GM12878 (cell line): ENCODE results near the gene RBM42. TPM values are rescaled to one million over a fixed set of nuclear protein-coding genes. Genes with fewer than 3 reads are reported as not detected.

Source experiments
- ATAC-seq: fragments of 200-7000 bp; cut with Tn5 transposase; 3 replicates; pipeline ENCODE4 v1.9.1; 2020; ENCODE audit warnings: mild to moderate bottlenecking, moderate library complexity
- BruUV-seq: library from RNA; stranded (reverse); fragments of 400-500 nt; replicated peaks from 2 replicates; lab custom pipeline; 2021; lab: Mats Ljungman, UMichigan
- CTCF ChIA-PET: fragments of 300-600 bp; sonication (Branson Sonifier 250); formaldehyde crosslinking; extraction: SDS; loops from one replicate; lab custom pipeline; 2021; ENCODE audit warnings: inconsistent platforms; lab: Yijun Ruan, JAX
- POLR2A ChIA-PET: fragments of 350-600 bp; formaldehyde crosslinking; extraction: SDS; loops from one replicate; lab custom pipeline; 2021; ENCODE audit warnings: inconsistent platforms; lab: Charles Lee
- RAD21 ChIA-PET: fragments of 300-600 bp; sonication (Branson Sonifier 250); formaldehyde crosslinking; loops from one replicate; lab custom pipeline; 2023; ENCODE audit warnings: antibody characterized with exemption; ENCODE audit not compliant: unreplicated experiment; lab: Charles Lee
- SMC1A ChIA-PET: fragments of 300-600 bp; sonication (Branson Sonifier 250); formaldehyde crosslinking; loops from one replicate; lab custom pipeline; 2023; ENCODE audit not compliant: unreplicated experiment, uncharacterized antibody; lab: Charles Lee
- DNase-seq: peaks from one replicate; pipeline ENCODE4 v3.0.0-alpha.2; 2011; ENCODE audit warnings: low read depth, low spot score
- FAIRE-seq: peaks from 3 replicates; lab custom pipeline; 2011; peaks lifted over from hg19 to GRCh38; lab: Jason Lieb, UNC
- H2AFZ ChIP-seq: 2 replicates; pipeline ENCODE4 v1.6.0; 2011; ENCODE audit warnings: low read depth, low read length, control low read depth; ENCODE audit not compliant: control insufficient read depth
- H3K27ac ChIP-seq: 2 replicates; pipeline ENCODE4 v1.5.1; 2011; ENCODE audit warnings: control low read depth; ENCODE audit not compliant: control insufficient read depth, insufficient read depth
- H3K27me3 ChIP-seq, 2 experiments: replicated peaks in 1 of 2; 2 replicates each; pipeline versions ENCODE4 v1.6.0 to v1.6.1; 2011; ENCODE audit warnings: low read length in 1 of 2; ENCODE audit not compliant: control insufficient read depth in 2 of 2, insufficient read depth in 2 of 2
- H3K36me3 ChIP-seq, 2 experiments: 2 replicates each; pipeline ENCODE4 v1.5.1; 2011; ENCODE audit warnings: low read length in 1 of 2; ENCODE audit not compliant: control insufficient read depth in 2 of 2, insufficient read depth in 2 of 2
- H3K4me1 ChIP-seq: 2 replicates; pipeline ENCODE4 v1.6.1; 2011; ENCODE audit warnings: mild to moderate bottlenecking, low read length, moderate library complexity, mixed read lengths; ENCODE audit not compliant: control insufficient read depth, insufficient read depth
- H3K4me2 ChIP-seq: 2 replicates; pipeline ENCODE4 v1.6.0; 2011; ENCODE audit warnings: control low read depth; ENCODE audit not compliant: control insufficient read depth, insufficient read depth
- H3K4me3 ChIP-seq: fragments of 200-600 bp; sonication (generic); 2 replicates; pipeline ENCODE4 v1.5.1; 2016
- H3K79me2 ChIP-seq: 2 replicates; pipeline ENCODE4 v1.6.0; 2011; ENCODE audit warnings: low read length; ENCODE audit not compliant: control insufficient read depth, insufficient read depth
- H3K9ac ChIP-seq: 2 replicates; pipeline ENCODE4 v1.8.0; 2011; ENCODE audit warnings: low read length, control low read depth, mixed read lengths; ENCODE audit not compliant: control insufficient read depth, insufficient read depth
- H3K9me3 ChIP-seq: replicated peaks from 3 replicates; pipeline ENCODE4 v1.5.1; 2011; ENCODE audit warnings: mild to moderate bottlenecking, low read length; ENCODE audit not compliant: control insufficient read depth, insufficient read depth
- H4K20me1 ChIP-seq: 2 replicates; pipeline ENCODE4 v1.6.0; 2011; ENCODE audit not compliant: control insufficient read depth, insufficient read depth
- CEBPB ChIP-seq, 2 experiments: fragments of 150-350 bp in 1 of 2; IDR thresholded peaks; 2 replicates each; pipeline ENCODE4 v1.6.1; 2012 to 2014; ENCODE audit warnings: low read depth in 2 of 2, low read length in 2 of 2, borderline replicate concordance in 1 of 2, inconsistent platforms in 1 of 2
- IRF4 ChIP-seq: IDR thresholded peaks from 2 replicates; pipeline ENCODE4 v1.6.1; 2011; ENCODE audit warnings: low read depth, low read length
- KAT2A ChIP-seq: conservative IDR thresholded peaks from 2 replicates; pipeline ENCODE4 v1.6.1; 2011; ENCODE audit warnings: low read depth, low read length; ENCODE audit not compliant: control insufficient read depth
- MEF2A ChIP-seq: IDR thresholded peaks from 2 replicates; pipeline ENCODE4 v1.6.1; 2011; ENCODE audit warnings: low read depth, mild to moderate bottlenecking, low read length, moderate library complexity; ENCODE audit not compliant: insufficient read depth
- MEF2B ChIP-seq: fragments of 450-650 bp; IDR thresholded peaks from 2 replicates; pipeline ENCODE4 v1.6.1; 2018; ENCODE audit warnings: mild to moderate bottlenecking, moderate library complexity; ENCODE audit not compliant: partially characterized antibody, poor library complexity, severe bottlenecking
- NFYB ChIP-seq: IDR thresholded peaks from 2 replicates; pipeline ENCODE4 v1.6.1; 2011; ENCODE audit warnings: low read depth, mild to moderate bottlenecking, low read length, improper control_type of control experiment, moderate library complexity; ENCODE audit not compliant: insufficient read depth
- PAX5 ChIP-seq: IDR thresholded peaks from 2 replicates; pipeline ENCODE4 v1.6.1; 2011; ENCODE audit warnings: low read depth, low read length, borderline replicate concordance
- POLR2AphosphoS2 ChIP-seq: IDR thresholded peaks from 2 replicates; pipeline ENCODE4 v1.6.1; 2011; ENCODE audit warnings: low read depth, mild to moderate bottlenecking, low read length, improper control_type of control experiment, moderate library complexity
- RAD51 ChIP-seq: fragments of 450-650 bp; IDR thresholded peaks from 2 replicates; pipeline ENCODE4 v1.6.1; 2016; ENCODE audit warnings: moderate library complexity, mild to moderate bottlenecking, inconsistent platforms
- RFX5 ChIP-seq: IDR thresholded peaks from 2 replicates; pipeline ENCODE4 v1.6.1; 2011; ENCODE audit warnings: low read depth, low read length, improper control_type of control experiment
- SREBF1 ChIP-seq: IDR thresholded peaks from 2 replicates; pipeline ENCODE4 v1.6.1; 2012; ENCODE audit warnings: mild to moderate bottlenecking, low read length
- WRNIP1 ChIP-seq: IDR thresholded peaks from 2 replicates; pipeline ENCODE4 v1.6.1; 2011; ENCODE audit warnings: low read depth, low read length, improper control_type of control experiment, borderline replicate concordance
- ZNF217 ChIP-seq: fragments of 450-650 bp; IDR thresholded peaks from 2 replicates; pipeline ENCODE4 v1.6.1; 2017; ENCODE audit warnings: antibody characterized with exemption, mild to moderate bottlenecking
- ZZZ3 ChIP-seq: IDR thresholded peaks from 2 replicates; pipeline ENCODE4 v1.6.1; 2011; ENCODE audit warnings: low read depth; ENCODE audit not compliant: control insufficient read depth, insufficient read length
- WGBS: methylation state at CpG from one replicate; pipeline ENCODE4 v1.1.6; 2016; ENCODE audit warnings: low lambda C conversion rate; ENCODE audit not compliant: insufficient replicate concordance, insufficient coverage; ENCODE audit errors: missing lambda C conversion rate; 5-methylcytosine and 5-hydroxymethylcytosine counted together
- in situ Hi-C: fragments of 300-500 bp; cut with MboI; formaldehyde crosslinking; loops from 9 replicates; pipeline ENCODE4 v1.14.3; 2018; ENCODE audit warnings: mixed read lengths
- intact Hi-C: fragments of 100-400 bp; cut with micrococcal nuclease; formaldehyde crosslinking; loops from one replicate; pipeline ENCODE4 v1.14.2; 2022; ENCODE audit not compliant: unreplicated experiment
- polyA plus RNA-seq, 11 experiments: library from polyadenylated mRNA; depleted of rRNA in 4 of 11; unstranded in 6 of 11; stranded (reverse) in 5 of 11; fragments of >200 nt; fragmentation: Nextera tagmentation in 4 of 11; fragmentation: Illumina TruSeq in 1 of 11; extraction: Ambion mirVana in 4 of 11; extraction: Trizol in 1 of 11; gene quantifications; 1 replicate in 1 of 11; 2 replicates in 10 of 11; pipeline versions ENCODE4 v1.2.1 to v1.2.3, GENCODE V29; 2011 to 2016; ENCODE audit warnings: inconsistent platforms in 2 of 11, missing spikeins in 2 of 11, low read depth in 1 of 11
- total RNA-seq, 4 experiments: library from RNA; depleted of rRNA in 3 of 4; stranded (reverse); fragments of >200 nt in 3 of 4; fragmentation: Illumina TruSeq in 1 of 4; extraction: Trizol in 1 of 4; gene quantifications; 2 replicates each; pipeline versions ENCODE4 v1.2.1 to v1.2.3, GENCODE V29; 2013 to 2021
- TF ChIP-seq, protein P1 (sequence below): fragments of 450-650 bp; IDR thresholded peaks from 2 replicates; pipeline ENCODE4 v1.6.1; 2017; ENCODE audit warnings: mild to moderate bottlenecking
- TF ChIP-seq, protein P2 (sequence below): fragments of 450-650 bp; IDR thresholded peaks from 2 replicates; pipeline ENCODE4 v1.6.1; 2017; ENCODE audit warnings: mild to moderate bottlenecking, moderate library complexity

RBM42 gene
- total and polyA plus RNA-seq, 10 of the 15 experiments (the other 5 are each of a cell fraction or from before 2014, with no cell fraction given): 4.2 to 117 (median 48.5) TPM

DNA sequence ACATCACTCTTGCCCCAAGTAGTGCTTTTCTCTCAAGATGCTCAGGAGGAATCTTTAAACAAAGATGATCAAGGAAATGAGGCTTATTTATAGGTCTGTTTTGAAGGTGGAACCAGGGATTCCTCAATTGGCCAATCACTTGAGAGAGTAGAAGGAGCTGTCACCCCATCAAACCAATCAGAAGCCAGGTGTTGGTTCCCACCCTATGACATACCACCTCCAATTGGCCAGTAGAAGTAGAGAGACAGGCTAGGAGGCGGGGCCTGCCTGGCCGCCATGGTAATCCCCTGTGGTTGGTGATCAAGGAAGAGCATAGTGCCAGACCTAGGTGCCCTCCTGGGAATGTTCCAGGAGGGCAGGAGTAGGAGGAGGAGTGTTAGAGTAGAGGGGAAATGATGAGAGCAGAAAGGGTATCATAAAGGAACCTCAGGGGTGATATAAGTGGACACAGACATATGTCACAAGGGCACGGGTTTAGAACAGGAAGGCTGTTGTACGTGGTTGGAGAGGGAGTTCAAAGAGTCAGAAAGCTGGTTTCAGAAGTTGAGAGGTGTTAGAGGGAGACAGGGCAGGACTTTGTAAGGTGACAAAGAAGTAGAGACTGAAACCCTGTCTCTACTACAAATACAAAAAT lies 32.4 kb upstream of the RBM42 start:
- no peaks in the 10 kb centered on the region for H3K9me3 ChIP-seq
- H3K27me3 ChIP-seq: no peaks in the 10 kb centered on the region; a peak in 1 of 4 replicates
- H3K79me2 ChIP-seq: no peaks in the 10 kb centered on the region
- POLR2A ChIA-PET: interaction anchor here (0.7 to 3.0 kb wide), 9 partner anchors 12 to 327 kb away, joined by 3 to 16 read pairs (median 5); partner anchors contain the start of genes COX6B1 and HAUS5
- ATAC-seq: peak; percentile 99
- RAD21 ChIA-PET: interaction anchor here (0.9 to 3.4 kb wide), 5 partner anchors 10 to 239 kb away, joined by 3 to 11 read pairs (median 6); partner anchors contain the start of gene COX6B1
- SMC1A ChIA-PET: interaction anchor here (1.0 to 2.8 kb wide), 3 partner anchors 11 to 98 kb away, joined by 3 to 14 read pairs (median 3); no protein-coding TSS in a partner anchor
- in situ Hi-C loops (no loop called here), intact Hi-C loops (loop anchor here (5.0 kb wide), 1 partner anchor 249 kb away; the partner anchor contains the start of gene FFAR1)
- H3K4me3 ChIP-seq: no peak overlapping the region
- WGBS: 0% methylated on average over 4 of the region's 4 CpGs
- CTCF ChIA-PET: interaction anchor here (0.6 to 3.2 kb wide), 6 partner anchors 14 to 89 kb away, joined by 3 to 16 read pairs (median 4); partner anchors contain the start of gene HAUS5
- H3K9ac ChIP-seq: no peak overlapping the region
- H2AFZ ChIP-seq: peak overlapping the region; percentile 88
- peak; percentile 51 for DNase-seq
- 0 out of 2 replicates have a peak overlapping the region, but pooled peaks have one; percentile 13 for H3K27ac ChIP-seq
- no peaks in the 10 kb centered on the region; the same call in none of the 2 replicates for H3K4me1 ChIP-seq
- H3K36me3 ChIP-seq: no peaks in the 10 kb centered on the region
- no TSS peak for BruUV-seq
- H4K20me1 ChIP-seq: no peaks in the 10 kb centered on the region
- 0 out of 2 replicates have a peak overlapping the region, but pooled peaks have one; percentile 34 for H3K4me2 ChIP-seq
- peak; percentile 77 for FAIRE-seq
- TF ChIP-seq RAD51: no peak; the same call in 1 of the 2 replicates
- no peak for TF ChIP-seq IRF4
- no peak for TF ChIP-seq ZZZ3
- TF ChIP-seq ZNF217: no peak
- no peak for TF ChIP-seq POLR2AphosphoS2
- TF ChIP-seq PAX5: no peak
- TF ChIP-seq KAT2A: no peak
- TF ChIP-seq, protein P1, sequence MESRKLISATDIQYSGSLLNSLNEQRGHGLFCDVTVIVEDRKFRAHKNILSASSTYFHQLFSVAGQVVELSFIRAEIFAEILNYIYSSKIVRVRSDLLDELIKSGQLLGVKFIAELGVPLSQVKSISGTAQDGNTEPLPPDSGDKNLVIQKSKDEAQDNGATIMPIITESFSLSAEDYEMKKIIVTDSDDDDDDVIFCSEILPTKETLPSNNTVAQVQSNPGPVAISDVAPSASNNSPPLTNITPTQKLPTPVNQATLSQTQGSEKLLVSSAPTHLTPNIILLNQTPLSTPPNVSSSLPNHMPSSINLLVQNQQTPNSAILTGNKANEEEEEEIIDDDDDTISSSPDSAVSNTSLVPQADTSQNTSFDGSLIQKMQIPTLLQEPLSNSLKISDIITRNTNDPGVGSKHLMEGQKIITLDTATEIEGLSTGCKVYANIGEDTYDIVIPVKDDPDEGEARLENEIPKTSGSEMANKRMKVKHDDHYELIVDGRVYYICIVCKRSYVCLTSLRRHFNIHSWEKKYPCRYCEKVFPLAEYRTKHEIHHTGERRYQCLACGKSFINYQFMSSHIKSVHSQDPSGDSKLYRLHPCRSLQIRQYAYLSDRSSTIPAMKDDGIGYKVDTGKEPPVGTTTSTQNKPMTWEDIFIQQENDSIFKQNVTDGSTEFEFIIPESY: no peak
- no peak for TF ChIP-seq CEBPB (IDR thresholded peaks at IDR 0.05; ENCODE audit: borderline replicate concordance in 1 of 2, low read depth in 2 of 2, low read length in 2 of 2)
- TF ChIP-seq NFYB: peak; percentile 93
- TF ChIP-seq, protein P2, sequence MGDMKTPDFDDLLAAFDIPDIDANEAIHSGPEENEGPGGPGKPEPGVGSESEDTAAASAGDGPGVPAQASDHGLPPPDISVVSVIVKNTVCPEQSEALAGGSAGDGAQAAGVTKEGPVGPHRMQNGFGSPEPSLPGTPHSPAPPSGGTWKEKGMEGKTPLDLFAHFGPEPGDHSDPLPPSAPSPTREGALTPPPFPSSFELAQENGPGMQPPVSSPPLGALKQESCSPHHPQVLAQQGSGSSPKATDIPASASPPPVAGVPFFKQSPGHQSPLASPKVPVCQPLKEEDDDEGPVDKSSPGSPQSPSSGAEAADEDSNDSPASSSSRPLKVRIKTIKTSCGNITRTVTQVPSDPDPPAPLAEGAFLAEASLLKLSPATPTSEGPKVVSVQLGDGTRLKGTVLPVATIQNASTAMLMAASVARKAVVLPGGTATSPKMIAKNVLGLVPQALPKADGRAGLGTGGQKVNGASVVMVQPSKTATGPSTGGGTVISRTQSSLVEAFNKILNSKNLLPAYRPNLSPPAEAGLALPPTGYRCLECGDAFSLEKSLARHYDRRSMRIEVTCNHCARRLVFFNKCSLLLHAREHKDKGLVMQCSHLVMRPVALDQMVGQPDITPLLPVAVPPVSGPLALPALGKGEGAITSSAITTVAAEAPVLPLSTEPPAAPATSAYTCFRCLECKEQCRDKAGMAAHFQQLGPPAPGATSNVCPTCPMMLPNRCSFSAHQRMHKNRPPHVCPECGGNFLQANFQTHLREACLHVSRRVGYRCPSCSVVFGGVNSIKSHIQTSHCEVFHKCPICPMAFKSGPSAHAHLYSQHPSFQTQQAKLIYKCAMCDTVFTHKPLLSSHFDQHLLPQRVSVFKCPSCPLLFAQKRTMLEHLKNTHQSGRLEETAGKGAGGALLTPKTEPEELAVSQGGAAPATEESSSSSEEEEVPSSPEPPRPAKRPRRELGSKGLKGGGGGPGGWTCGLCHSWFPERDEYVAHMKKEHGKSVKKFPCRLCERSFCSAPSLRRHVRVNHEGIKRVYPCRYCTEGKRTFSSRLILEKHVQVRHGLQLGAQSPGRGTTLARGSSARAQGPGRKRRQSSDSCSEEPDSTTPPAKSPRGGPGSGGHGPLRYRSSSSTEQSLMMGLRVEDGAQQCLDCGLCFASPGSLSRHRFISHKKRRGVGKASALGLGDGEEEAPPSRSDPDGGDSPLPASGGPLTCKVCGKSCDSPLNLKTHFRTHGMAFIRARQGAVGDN: no peak
- no peak for TF ChIP-seq MEF2A
- peak; percentile 57; the same call in 1 of the 2 replicates for TF ChIP-seq RFX5
- no peak for TF ChIP-seq WRNIP1
- no peak for TF ChIP-seq SREBF1
- TF ChIP-seq MEF2B: peak; percentile 59
